Peyer's patch (tissue), 4 donors: Measurements from ENCODE around the gene FOXE1.

Experiments used
- CTCF ChIP-seq, 6 experiments: fragments of 450-650 bp in 4 of 6; fragments of 200-600 bp in 2 of 6; sonication (generic) in 1 of 6; IDR thresholded peaks; one replicate each; pipeline ENCODE4 v1.5.1; 2017 to 2019; ENCODE audit warnings: antibody characterized with exemption in 6 of 6, mild to moderate bottlenecking in 3 of 6, moderate library complexity in 1 of 6
- POLR2A ChIP-seq, 2 donors: fragments of 450-650 bp; IDR thresholded peaks; one replicate each; pipeline ENCODE4 v1.5.1; 2017; ENCODE audit warnings: antibody characterized with exemption in 2 of 2, mild to moderate bottlenecking in 2 of 2, moderate library complexity in 2 of 2

GRCh38 chr9:97852001-97852398, 1.0 kb upstream of the FOXE1 start:
- TF ChIP-seq CTCF (IDR thresholded peaks at IDR 0.05) (no peak), POLR2A (IDR thresholded peaks at IDR 0.05) (no peak)
